GM23248 (cell line): ENCODE measurements around the gene LRSAM1.

Experiments used
- EZH2 ChIP-seq: fragments of 200-600 bp; sonication (generic); IDR thresholded peaks from 2 replicates; pipeline ENCODE4 v1.6.1; 2018; ENCODE audit warnings: antibody characterized with exemption, mild to moderate bottlenecking; ENCODE audit not compliant: insufficient read depth, poor library complexity, severe bottlenecking
- EZH2phosphoT487 ChIP-seq: fragments of 200-600 bp; sonication (generic); IDR thresholded peaks from 2 replicates; pipeline ENCODE4 v1.6.1; 2018; ENCODE audit warnings: antibody characterized with exemption, moderate library complexity, mild to moderate bottlenecking, low read depth; ENCODE audit not compliant: insufficient read depth

DNA sequence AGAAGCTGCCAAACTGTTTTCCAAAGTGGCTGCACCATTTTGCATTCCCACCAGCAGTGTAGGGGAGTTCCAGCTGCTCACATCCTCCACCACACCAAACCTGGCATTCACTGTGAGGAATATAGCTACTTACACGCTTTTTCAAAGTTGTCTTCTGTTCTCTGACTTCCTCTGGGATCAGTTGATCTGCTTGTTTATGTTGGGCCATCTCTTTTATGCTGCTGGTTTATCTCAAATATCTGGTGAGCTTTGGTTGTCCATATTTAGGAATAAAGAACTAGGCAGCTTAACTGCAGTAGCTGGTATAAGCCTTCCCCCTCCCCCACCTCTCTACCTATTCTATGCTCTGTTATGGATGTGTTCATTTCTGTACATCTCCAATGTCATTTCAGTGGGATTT is 35.7 kb upstream of the LRSAM1 start:
- TF ChIP-seq EZH2 (no peak), EZH2phosphoT487 (no peak)
